AG04449 (cell line): ENCODE measurements around the gene NOL7.

Experiments
- CTCF ChIA-PET: fragments of 350-600 bp; formaldehyde crosslinking; extraction: SDS; loops from one replicate; lab custom pipeline; 2021; ENCODE audit warnings: antibody characterized with exemption; lab: Yijun Ruan, JAX
- POLR2A ChIA-PET: fragments of 400-600, 350-600 bp; formaldehyde crosslinking; extraction: SDS; loops from one replicate; lab custom pipeline; 2020; ENCODE audit warnings: antibody characterized with exemption, inconsistent platforms; lab: Yijun Ruan, JAX
- DNase-seq: peaks from one replicate; pipeline ENCODE4 v3.0.0-alpha.2; 2010; ENCODE audit warnings: low read depth, low spot score
- H3K4me3 ChIP-seq: 2 replicates; pipeline ENCODE4 v1.5.1; 2011; ENCODE audit warnings: low read depth, mild to moderate bottlenecking, control low read depth, low read length
- CTCF ChIP-seq: IDR thresholded peaks from one replicate; pipeline ENCODE4 v1.5.1; 2011; ENCODE audit warnings: mild to moderate bottlenecking, moderate library complexity, low read length, control low read depth, inconsistent platforms; ENCODE audit not compliant: insufficient read depth; ENCODE audit errors: missing control alignments

Gene NOL7

DNA sequence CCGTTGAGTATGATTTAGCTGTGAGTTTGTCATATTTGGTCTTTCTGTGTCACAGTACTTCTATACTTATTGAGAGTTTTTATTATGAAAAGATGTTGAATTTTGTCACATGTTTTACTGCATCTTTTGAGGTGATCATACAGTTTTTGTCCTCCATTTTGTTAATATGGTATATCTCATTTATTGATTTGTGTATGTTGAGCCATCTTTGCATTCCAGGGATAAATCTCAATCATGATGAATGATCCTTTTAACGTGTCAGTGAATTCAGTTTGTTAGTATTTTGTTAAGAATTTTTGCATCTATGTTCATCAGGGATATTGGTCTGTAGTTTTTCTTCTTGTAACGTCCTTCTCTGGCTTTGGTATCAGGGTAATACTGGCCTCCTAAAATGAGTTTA, 37.2 kb upstream of the NOL7 start:
- DNase-seq = no peak
- ChIA-PET POLR2A (no interaction called here), CTCF (no interaction called here)
- no peak overlapping the region for H3K4me3 ChIP-seq
- TF ChIP-seq CTCF = no peak

DNA sequence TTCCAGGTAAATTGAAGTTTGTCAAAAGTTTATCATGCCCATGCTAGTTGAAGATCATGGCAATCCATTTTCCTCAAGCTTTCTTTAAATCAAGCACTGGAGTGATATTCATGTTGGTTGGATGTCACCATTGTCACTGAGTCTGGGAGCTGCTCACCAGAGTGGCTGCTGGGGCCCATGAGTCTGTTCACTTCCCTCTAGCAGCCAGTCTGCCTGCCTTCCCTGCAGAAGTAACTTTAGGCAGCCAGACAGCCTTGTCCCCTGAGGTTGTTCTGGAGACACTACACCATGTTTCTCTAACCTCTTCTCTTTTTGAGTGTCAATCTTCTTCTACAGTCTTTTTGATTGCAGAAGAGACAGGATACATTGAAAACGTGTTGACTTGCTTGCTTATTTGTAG, 35.2 kb upstream of the NOL7 start:
- TF ChIP-seq CTCF = no peak
- no peak for DNase-seq
- H3K4me3 ChIP-seq = no peak overlapping the region
- ChIA-PET POLR2A (no interaction called here), CTCF (interaction anchor here (0.7 to 1.2 kb wide), 2 partner anchors 14 to 35 kb away, joined by 3 read pairs; partner anchors contain the start of gene NOL7)

- CTCF ChIA-PET = interaction anchor here (1.3 kb wide), 1 partner anchor 12 kb away, joined by 3 read pairs; no protein-coding TSS in a partner anchor
- no peak for DNase-seq
- TF ChIP-seq CTCF = no peak
- POLR2A ChIA-PET = no interaction called here
- H3K4me3 ChIP-seq = no peak overlapping the region
These were observed 33.4 kb upstream of the NOL7 start for GRCh38 chr6:13581700-13582229.

DNA sequence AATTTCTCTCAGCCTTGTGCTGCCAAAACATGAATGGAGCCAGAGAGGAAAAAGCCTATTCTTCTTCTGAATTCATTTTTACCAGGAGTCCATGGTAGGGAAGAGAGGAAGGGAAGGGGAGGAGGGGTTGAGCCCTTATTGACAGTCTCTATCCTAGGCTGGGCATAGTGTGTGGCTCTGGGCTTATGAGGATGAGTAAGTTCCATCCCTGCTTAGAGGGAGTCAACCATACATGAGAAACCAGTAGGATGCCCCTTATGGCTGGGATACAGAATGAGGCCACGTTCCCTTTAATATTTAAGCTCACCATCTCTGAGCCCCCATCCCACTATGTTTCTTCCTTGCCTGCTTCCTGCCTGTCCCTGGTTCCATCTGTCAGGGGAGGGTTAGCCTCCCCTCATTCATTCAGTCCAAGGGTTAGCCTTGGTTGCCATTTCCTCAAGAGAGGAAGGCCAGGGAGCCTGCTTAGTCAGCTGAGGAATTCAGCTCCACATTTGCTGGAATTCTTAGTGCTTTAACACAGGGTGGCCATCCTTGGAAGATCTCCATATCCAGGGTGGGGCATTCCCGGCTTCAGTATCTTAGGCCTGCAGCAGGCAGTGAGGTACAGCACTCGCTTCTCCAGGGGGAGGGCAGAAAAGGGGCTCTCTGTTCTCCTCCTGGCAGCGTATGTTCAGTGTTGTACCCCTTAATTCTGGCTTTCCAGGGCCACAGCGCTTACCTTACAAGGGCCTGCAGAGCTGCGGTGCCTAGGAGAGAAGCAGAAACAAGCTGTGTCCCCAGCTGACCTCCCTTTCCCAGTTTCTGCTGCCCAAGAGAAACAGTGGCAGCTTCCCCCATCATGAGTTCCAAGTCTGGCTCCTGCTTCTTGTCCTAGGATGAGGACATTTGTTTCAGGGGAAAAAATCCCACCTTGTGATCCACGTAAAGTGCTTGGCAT, 28.3 kb upstream of the NOL7 start:
- ChIA-PET CTCF (interaction anchor here (1.2 to 7.3 kb wide), 2 partner anchors 12 to 28 kb away, joined by 3 to 49 read pairs; partner anchors contain the start of genes NOL7 and SIRT5), POLR2A (no interaction called here)
- no peak for TF ChIP-seq CTCF
- no peak for DNase-seq
- no peak overlapping the region for H3K4me3 ChIP-seq

DNA sequence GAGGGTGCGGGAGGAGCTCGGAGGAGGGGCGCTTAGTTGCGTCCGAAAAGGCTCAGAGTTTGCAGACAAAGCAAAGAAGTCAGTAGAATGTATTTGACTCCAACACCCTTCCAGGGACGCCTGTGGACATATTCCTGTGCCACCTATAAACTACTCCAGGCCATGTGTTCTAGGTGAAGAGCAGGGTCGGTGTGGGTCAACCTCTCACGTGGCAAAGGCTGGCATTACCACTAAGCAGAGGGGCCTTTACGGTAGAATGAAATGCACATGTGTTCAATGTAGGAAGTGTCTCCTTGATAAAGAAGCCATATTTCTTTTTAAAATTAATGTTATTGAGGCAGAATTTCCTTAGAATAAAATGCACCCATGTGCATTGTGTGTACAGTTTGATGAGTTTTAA, 25.3 kb upstream of the NOL7 start:
- no peak for DNase-seq
- ChIA-PET POLR2A (no interaction called here), CTCF (interaction anchor here (0.6 to 7.3 kb wide), 2 partner anchors 15 to 255 kb away, joined by 3 to 49 read pairs; partner anchors contain the start of gene SIRT5)
- no peak for TF ChIP-seq CTCF
- no peak overlapping the region for H3K4me3 ChIP-seq
